SK-N-SH (cell line): Measurements from ENCODE around the gene FOXP1.

Experiments used
- POLR2AphosphoS5 ChIP-seq: IDR thresholded peaks from 2 replicates; pipeline ENCODE4 v1.6.1; 2012; ENCODE audit warnings: low read depth, low read length
- TF ChIP-seq, protein P1 (sequence below): IDR thresholded peaks from 2 replicates; pipeline ENCODE4 v1.6.1; 2012; ENCODE audit warnings: mild to moderate bottlenecking, low read depth, low read length, moderate library complexity
- TF ChIP-seq, protein P2 (sequence below): IDR thresholded peaks from 2 replicates; pipeline ENCODE4 v1.4.0; 2012; ENCODE audit warnings: low read depth, borderline replicate concordance

DNA sequence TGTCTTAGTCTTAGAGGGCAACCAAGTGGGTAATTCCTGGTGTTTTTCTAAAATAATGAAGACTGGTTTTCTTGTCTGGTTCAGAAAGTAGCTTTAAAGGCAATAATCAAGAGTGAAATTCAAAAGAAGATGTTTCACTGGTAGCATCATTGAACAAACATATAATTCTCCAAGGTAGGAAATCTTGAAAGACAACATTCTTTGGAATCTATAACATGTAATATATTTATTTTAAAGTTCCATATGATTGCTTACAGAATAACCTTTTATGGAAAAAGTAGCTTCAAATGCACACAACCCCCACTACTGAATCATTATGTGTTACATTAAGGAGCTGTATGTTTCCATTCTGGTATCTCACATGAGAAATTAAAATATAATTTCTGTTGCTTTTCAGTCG, 13.8 kb upstream of the FOXP1 start:
- TF ChIP-seq POLR2AphosphoS5 = no peak
- TF ChIP-seq, protein P1, sequence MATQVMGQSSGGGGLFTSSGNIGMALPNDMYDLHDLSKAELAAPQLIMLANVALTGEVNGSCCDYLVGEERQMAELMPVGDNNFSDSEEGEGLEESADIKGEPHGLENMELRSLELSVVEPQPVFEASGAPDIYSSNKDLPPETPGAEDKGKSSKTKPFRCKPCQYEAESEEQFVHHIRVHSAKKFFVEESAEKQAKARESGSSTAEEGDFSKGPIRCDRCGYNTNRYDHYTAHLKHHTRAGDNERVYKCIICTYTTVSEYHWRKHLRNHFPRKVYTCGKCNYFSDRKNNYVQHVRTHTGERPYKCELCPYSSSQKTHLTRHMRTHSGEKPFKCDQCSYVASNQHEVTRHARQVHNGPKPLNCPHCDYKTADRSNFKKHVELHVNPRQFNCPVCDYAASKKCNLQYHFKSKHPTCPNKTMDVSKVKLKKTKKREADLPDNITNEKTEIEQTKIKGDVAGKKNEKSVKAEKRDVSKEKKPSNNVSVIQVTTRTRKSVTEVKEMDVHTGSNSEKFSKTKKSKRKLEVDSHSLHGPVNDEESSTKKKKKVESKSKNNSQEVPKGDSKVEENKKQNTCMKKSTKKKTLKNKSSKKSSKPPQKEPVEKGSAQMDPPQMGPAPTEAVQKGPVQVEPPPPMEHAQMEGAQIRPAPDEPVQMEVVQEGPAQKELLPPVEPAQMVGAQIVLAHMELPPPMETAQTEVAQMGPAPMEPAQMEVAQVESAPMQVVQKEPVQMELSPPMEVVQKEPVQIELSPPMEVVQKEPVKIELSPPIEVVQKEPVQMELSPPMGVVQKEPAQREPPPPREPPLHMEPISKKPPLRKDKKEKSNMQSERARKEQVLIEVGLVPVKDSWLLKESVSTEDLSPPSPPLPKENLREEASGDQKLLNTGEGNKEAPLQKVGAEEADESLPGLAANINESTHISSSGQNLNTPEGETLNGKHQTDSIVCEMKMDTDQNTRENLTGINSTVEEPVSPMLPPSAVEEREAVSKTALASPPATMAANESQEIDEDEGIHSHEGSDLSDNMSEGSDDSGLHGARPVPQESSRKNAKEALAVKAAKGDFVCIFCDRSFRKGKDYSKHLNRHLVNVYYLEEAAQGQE = no peak
- TF ChIP-seq, protein P2, sequence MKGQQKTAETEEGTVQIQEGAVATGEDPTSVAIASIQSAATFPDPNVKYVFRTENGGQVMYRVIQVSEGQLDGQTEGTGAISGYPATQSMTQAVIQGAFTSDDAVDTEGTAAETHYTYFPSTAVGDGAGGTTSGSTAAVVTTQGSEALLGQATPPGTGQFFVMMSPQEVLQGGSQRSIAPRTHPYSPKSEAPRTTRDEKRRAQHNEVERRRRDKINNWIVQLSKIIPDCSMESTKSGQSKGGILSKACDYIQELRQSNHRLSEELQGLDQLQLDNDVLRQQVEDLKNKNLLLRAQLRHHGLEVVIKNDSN = no peak
